GM10266 (cell line): ENCODE results near the gene HBS1L.

Experiments
- DNase-seq: peaks from one replicate; pipeline ENCODE4 v3.0.0; 2012; ENCODE audit errors: extremely low spot score
- CTCF ChIP-seq: IDR thresholded peaks from 2 replicates; pipeline ENCODE4 v1.5.1; 2012; ENCODE audit warnings: mild to moderate bottlenecking, low read depth; ENCODE audit not compliant: control insufficient read depth, insufficient read depth; ENCODE audit errors: missing control alignments

Gene HBS1L

GRCh38 chr6:134992155-134992554, 62.5 kb downstream of the HBS1L start:
- no peak for TF ChIP-seq CTCF
- DNase-seq: no peak

- DNase-seq: no peak
- no peak for TF ChIP-seq CTCF
These were observed 64.4 kb downstream of the HBS1L start for GRCh38 chr6:134990262-134990661.

GRCh38 chr6:134984821-134985220, 69.8 kb downstream of the HBS1L start:
- no peak for TF ChIP-seq CTCF
- no peak for DNase-seq

- DNase-seq: no peak
- TF ChIP-seq CTCF: no peak
These were observed 70.8 kb downstream of the HBS1L start for GRCh38 chr6:134983823-134984222.

GRCh38 chr6:134982161-134982560, 72.5 kb downstream of the HBS1L start:
- DNase-seq: no peak
- no peak for TF ChIP-seq CTCF

- no peak for DNase-seq
- no peak for TF ChIP-seq CTCF
These were observed 73.8 kb downstream of the HBS1L start for GRCh38 chr6:134980846-134981245.

GRCh38 chr6:134979142-134979541, 75.5 kb downstream of the HBS1L start:
- no peak for TF ChIP-seq CTCF
- peak; percentile 22 for DNase-seq
